K562 (cell line): Measurements from ENCODE around the gene ITSN2. TPM values are rescaled to one million over a fixed set of nuclear protein-coding genes. Genes with fewer than 3 reads are reported as not detected.

Source experiments
- ATAC-seq: fragments of 200-7000 bp; cut with Tn5 transposase; 3 replicates; pipeline ENCODE4 v1.9.1; 2020; ENCODE audit warnings: moderate library complexity
- BruUV-seq: library from RNA; stranded (reverse); fragments of 400-500 nt; replicated peaks from 2 replicates; lab custom pipeline; 2021; lab: Mats Ljungman, UMichigan
- CTCF ChIA-PET: fragments of 300-600 bp; formaldehyde crosslinking; extraction: SDS; loops from one replicate; lab custom pipeline; 2021; ENCODE audit warnings: low intra/inter-chr PET ratio; lab: Yijun Ruan, JAX
- POLR2A ChIA-PET: fragments of 300-600, 350-650 bp; sonication (Branson Sonifier 250); formaldehyde crosslinking; extraction: SDS; loops from one replicate; lab custom pipeline; 2021; ENCODE audit warnings: antibody characterized with exemption, inconsistent platforms; lab: Yijun Ruan, JAX
- DNase-seq, 4 experiments: peaks; one replicate each; pipeline versions ENCODE4 v3.0.0 to v3.0.0-alpha.2; 2011 to 2018; ENCODE audit warnings: low spot score in 3 of 4, mixed read lengths in 3 of 4; ENCODE audit errors: extremely low read depth in 1 of 4
- FAIRE-seq: peaks from 2 replicates; lab custom pipeline; 2011; peaks lifted over from hg19 to GRCh38; lab: Jason Lieb, UNC
- H2AFZ ChIP-seq: 2 replicates; pipeline ENCODE4 v1.6.0; 2011; ENCODE audit warnings: low read depth, low read length, control low read depth, inconsistent platforms
- H3K27ac ChIP-seq: fragments of 200-600 bp; 3 replicates; pipeline ENCODE4 v1.8.0; 2011; ENCODE audit warnings: low read depth, mild to moderate bottlenecking, control low read depth, inconsistent platforms, low read length, moderate library complexity, mixed read lengths; ENCODE audit errors: extremely low read depth
- H3K27me3 ChIP-seq, 2 experiments: fragments of 300-600 bp in 1 of 2; 2 replicates in 1 of 2; 3 replicates in 1 of 2; pipeline versions ENCODE4 v1.6.0 to v1.8.0; 2011; ENCODE audit warnings: inconsistent platforms in 2 of 2, low read length in 2 of 2, mild to moderate bottlenecking in 1 of 2, mixed read lengths in 1 of 2, moderate library complexity in 1 of 2; ENCODE audit not compliant: control insufficient read depth in 2 of 2, insufficient read depth in 2 of 2
- H3K36me3 ChIP-seq: fragments of 300-600 bp; 3 replicates; pipeline ENCODE4 v1.8.0; 2011; ENCODE audit warnings: mild to moderate bottlenecking, low read length, inconsistent platforms; ENCODE audit not compliant: control insufficient read depth, insufficient read depth
- H3K4me1 ChIP-seq, 2 experiments: fragments of 200-600 bp in 1 of 2; replicated peaks in 1 of 2; 2 replicates in 1 of 2; 3 replicates in 1 of 2; pipeline versions ENCODE4 v1.5.1 to v1.8.0; 2011; ENCODE audit warnings: inconsistent platforms in 2 of 2, low read length in 2 of 2, mild to moderate bottlenecking in 1 of 2, mixed read lengths in 1 of 2, moderate library complexity in 1 of 2; ENCODE audit not compliant: control insufficient read depth in 2 of 2, insufficient read depth in 2 of 2
- H3K4me2 ChIP-seq: 2 replicates; pipeline ENCODE4 v1.6.1; 2011; ENCODE audit warnings: low read length, control low read depth, inconsistent platforms, mixed read lengths; ENCODE audit not compliant: insufficient read depth
- H3K4me3 ChIP-seq: fragments of 200-600 bp; sonication (generic), shearing (Covaris generic); 2 replicates; pipeline ENCODE4 v1.5.1; 2016; ENCODE audit warnings: control low read depth, inconsistent platforms
- H3K79me2 ChIP-seq: fragments of 200-600 bp; 3 replicates; pipeline ENCODE4 v1.8.0; 2011; ENCODE audit warnings: low read length, inconsistent platforms; ENCODE audit not compliant: control insufficient read depth, insufficient read depth
- H3K9ac ChIP-seq, 2 experiments: 2 replicates each; pipeline versions ENCODE4 v1.6.0 to v1.6.1; 2011; ENCODE audit warnings: low read depth in 2 of 2, low read length in 2 of 2, control low read depth in 1 of 2, inconsistent platforms in 1 of 2, mild to moderate bottlenecking in 1 of 2, mixed read lengths in 1 of 2; ENCODE audit not compliant: insufficient read depth in 1 of 2
- H3K9me1 ChIP-seq: one replicate; pipeline ENCODE4 v1.6.0; 2011; ENCODE audit warnings: inconsistent platforms, mild to moderate bottlenecking, low read length, moderate library complexity; ENCODE audit not compliant: control insufficient read depth, insufficient read depth
- H3K9me3 ChIP-seq: replicated peaks from 2 replicates; pipeline ENCODE4 v1.5.1; 2011; ENCODE audit warnings: low read depth, low read length, inconsistent platforms; ENCODE audit not compliant: control insufficient read depth, insufficient read depth
- H4K20me1 ChIP-seq: replicated peaks from 2 replicates; pipeline ENCODE4 v1.6.1; 2011; ENCODE audit warnings: low read length, inconsistent platforms, mixed read lengths; ENCODE audit not compliant: control insufficient read depth, insufficient read depth
- ADNP ChIP-seq: fragments of 200-800 bp; sonication (Bioruptor generic); IDR thresholded peaks from 2 replicates; pipeline ENCODE4 v1.6.1; 2016; ENCODE audit warnings: missing genetic modification characterization, missing compliant biosample characterization
- ARNT ChIP-seq, 2 experiments: fragments of 450-650 bp; IDR thresholded peaks; 2 replicates each; pipeline ENCODE4 v1.6.1; 2016; ENCODE audit warnings: mild to moderate bottlenecking in 1 of 2
- GTF2E2 ChIP-seq: fragments of 200-800 bp; sonication (Bioruptor generic); IDR thresholded peaks from 2 replicates; pipeline ENCODE4 v1.6.1; 2016; ENCODE audit warnings: missing genetic modification characterization, missing compliant biosample characterization
- KLF16 ChIP-seq: IDR thresholded peaks from 2 replicates; pipeline ENCODE4 v1.6.1; 2016; ENCODE audit warnings: antibody characterized with exemption
- MCM5 ChIP-seq: fragments of 450-650 bp; IDR thresholded peaks from 2 replicates; pipeline ENCODE4 v1.6.1; 2016; ENCODE audit warnings: low read depth
- NFYB ChIP-seq: IDR thresholded peaks from 2 replicates; pipeline ENCODE4 v1.6.1; 2011; ENCODE audit warnings: mild to moderate bottlenecking, moderate library complexity; ENCODE audit not compliant: insufficient read length; ENCODE audit errors: extremely low read depth
- SAP30 ChIP-seq: fragments of 200-600 bp; sonication (generic); IDR thresholded peaks from 2 replicates; pipeline ENCODE4 v1.6.1; 2012; ENCODE audit warnings: borderline replicate concordance, low read depth, mild to moderate bottlenecking, moderate library complexity, low read length, control low read depth, inconsistent platforms; ENCODE audit not compliant: insufficient read depth, poor library complexity, severe bottlenecking
- ZNF778 ChIP-seq: fragments of 450-650 bp; formaldehyde crosslinking; IDR thresholded peaks from 2 replicates; pipeline ENCODE4 v1.4.0; 2020; ENCODE audit warnings: mild to moderate bottlenecking, moderate library complexity
- WGBS: fragments of 100-300 bp; shearing (Covaris generic); methylation state at CpG from one replicate; pipeline ENCODE4 v1.1.6; 2016; ENCODE audit warnings: low coverage, mixed read lengths; ENCODE audit not compliant: insufficient coverage; ENCODE audit errors: missing lambda C conversion rate; 5-methylcytosine and 5-hydroxymethylcytosine counted together
- in situ Hi-C: fragments of 300-500 bp; cut with MboI; formaldehyde crosslinking; loops from 4 replicates; pipeline ENCODE4 v1.15.0; 2018; ENCODE audit warnings: inconsistent platforms, mixed read lengths
- intact Hi-C: fragments of 100-400 bp; cut with micrococcal nuclease; formaldehyde crosslinking; loops from 2 replicates; pipeline ENCODE4 v1.14.2; 2022
- polyA plus RNA-seq, 8 experiments: library from polyadenylated mRNA; depleted of rRNA in 4 of 8; stranded (reverse) in 5 of 8; unstranded in 3 of 8; fragments of >200 nt; fragmentation: Nextera tagmentation in 2 of 8; fragmentation: Illumina TruSeq in 1 of 8; extraction: Ambion mirVana in 2 of 8; extraction: Trizol in 1 of 8; gene quantifications; 2 replicates each; pipeline versions ENCODE4 v1.2.1 to v1.2.3, GENCODE V29; 2011 to 2014; ENCODE audit warnings: inconsistent platforms in 1 of 8, missing spikeins in 1 of 8
- total RNA-seq, 7 experiments: library from RNA; depleted of rRNA in 6 of 7; stranded (reverse); fragments of >200 nt in 6 of 7; fragmentation: Illumina TruSeq in 2 of 7; extraction: Trizol in 2 of 7; gene quantifications; 2 replicates each; pipeline versions ENCODE4 v1.2.1 to v1.2.3, GENCODE V29; 2011 to 2021; ENCODE audit warnings: low replicate concordance in 1 of 7

ITSN2 gene
- total and polyA plus RNA-seq, 9 of the 15 experiments (the other 6 are each of a cell fraction or from before 2014, with no cell fraction given), result 6.6 to 19.9 (median 15.2) TPM

GRCh38 chr2:24210723-24211122 lies 149.6 kb downstream of the ITSN2 start:
- no peak overlapping the region for H3K4me2 ChIP-seq
- ChIA-PET POLR2A (no interaction called here), CTCF (interaction anchor here (0.6 kb wide), 1 partner anchor 1048 kb away, joined by 3 read pairs; no protein-coding TSS in a partner anchor)
- ATAC-seq (no peak), DNase-seq (no peak), FAIRE-seq (no peak)
- H2AFZ ChIP-seq, result no peak overlapping the region
- no peaks in the 10 kb centered on the region for H3K27me3 ChIP-seq
- no peaks in the 10 kb centered on the region for H3K36me3 ChIP-seq
- H3K9me1 ChIP-seq, result no peaks in the 10 kb centered on the region
- WGBS, result 74% methylated on average over 18 of the region's 21 CpGs
- H3K9me3 ChIP-seq, result no peaks in the 10 kb centered on the region
- no peaks in the 10 kb centered on the region for H4K20me1 ChIP-seq
- TF ChIP-seq ZNF778 (CRISPR knock-in tag), result no peak
- TF ChIP-seq GTF2E2 (tag), result no peak
- TF ChIP-seq KLF16, result no peak
- TF ChIP-seq SAP30, result no peak
- no peak for TF ChIP-seq ADNP
- TF ChIP-seq ARNT (IDR thresholded peaks at IDR 0.05), result no peak
- no peak for TF ChIP-seq NFYB
- TF ChIP-seq MCM5, result no peak
- peaks cover 0 to 3% of the 10 kb centered on the region in 2 experiments; a peak in 1 of 5 replicates for H3K4me1 ChIP-seq
- intact Hi-C loops (no loop called here), in situ Hi-C loops (no loop called here)
- peak overlapping the region in 1 of 2 experiments; percentile 13; a peak in 1 of 4 replicates for H3K9ac ChIP-seq
- H3K27ac ChIP-seq, result no peak overlapping the region
- no TSS peak for BruUV-seq
- no peak overlapping the region for H3K4me3 ChIP-seq
- no peaks in the 10 kb centered on the region for H3K79me2 ChIP-seq
